Stimulated activated CD4-positive, alpha-beta T cell treated with anti-CD3 and anti-CD28 coated beads, Interleukin-1b, Interleukin-23, amount 100 ng/mL, for 48 hours (primary cell): ENCODE results near the gene MOV10.
"Not testable (repeated sequence)": the region's sequence is repeated elsewhere in the genome, so short reads cannot be mapped to it uniquely, and the experiment has no call there.

Experiments used
- DNase-seq: peaks from one replicate; pipeline ENCODE4 v3.0.0-alpha.2; 2020

Gene MOV10

DNA sequence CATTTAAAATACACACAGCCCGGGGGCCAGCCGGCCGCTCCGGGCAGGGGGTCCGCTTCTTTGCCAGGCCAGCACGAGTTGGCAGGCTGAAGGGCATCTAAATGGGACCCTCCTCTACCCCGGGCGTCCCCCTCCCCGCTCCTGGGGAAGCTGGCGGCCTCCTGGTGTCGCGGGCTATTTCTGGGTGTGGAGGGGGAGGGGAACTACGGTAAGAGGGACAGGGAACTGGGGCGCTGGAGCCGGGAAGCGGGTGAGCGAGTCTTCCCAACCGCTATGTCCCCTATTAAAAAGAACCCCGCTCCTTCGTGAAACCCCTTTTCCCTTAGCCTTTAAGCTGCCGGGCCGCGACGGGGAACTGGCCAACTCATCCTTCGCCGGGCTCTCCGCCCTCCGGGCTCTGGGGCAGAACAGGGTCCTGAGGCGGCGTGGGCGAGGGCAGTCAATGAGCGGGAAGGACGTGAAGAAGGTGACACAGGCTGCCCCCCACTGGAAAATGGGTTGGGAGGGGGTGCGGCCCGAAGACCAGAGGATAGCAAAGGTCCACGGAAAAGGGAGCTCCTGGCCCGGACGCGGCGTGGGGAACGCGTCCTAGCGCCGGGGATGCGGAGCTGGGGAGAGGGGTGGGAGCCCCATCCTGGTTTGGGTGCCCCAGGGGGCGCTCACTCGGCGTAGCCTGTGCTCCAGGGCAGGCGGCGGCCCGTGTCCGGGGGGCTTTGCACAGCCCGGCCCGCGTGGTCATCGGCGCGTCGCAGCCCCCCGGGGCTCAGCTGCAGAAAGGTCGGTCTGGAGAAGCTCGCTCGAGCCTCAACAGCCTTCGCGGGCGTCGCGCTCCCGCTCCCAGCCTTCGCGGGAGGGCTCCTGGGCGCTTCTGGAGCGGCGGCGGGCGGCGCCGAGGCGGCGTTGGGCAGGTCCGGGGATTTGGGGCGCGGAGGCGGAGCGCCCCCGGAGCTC lies 40.1 kb downstream of the MOV10 start:
- DNase-seq: no peak

- peak; percentile 95 for DNase-seq
Measured at GRCh38 chr1:112715264-112716053, 41.0 kb downstream of the MOV10 start, which contains the start of gene PPM1J. PPM1J (minus strand) TSS chr1:112715332; CDS start chr1:112715301, 31 bp downstream.

DNA sequence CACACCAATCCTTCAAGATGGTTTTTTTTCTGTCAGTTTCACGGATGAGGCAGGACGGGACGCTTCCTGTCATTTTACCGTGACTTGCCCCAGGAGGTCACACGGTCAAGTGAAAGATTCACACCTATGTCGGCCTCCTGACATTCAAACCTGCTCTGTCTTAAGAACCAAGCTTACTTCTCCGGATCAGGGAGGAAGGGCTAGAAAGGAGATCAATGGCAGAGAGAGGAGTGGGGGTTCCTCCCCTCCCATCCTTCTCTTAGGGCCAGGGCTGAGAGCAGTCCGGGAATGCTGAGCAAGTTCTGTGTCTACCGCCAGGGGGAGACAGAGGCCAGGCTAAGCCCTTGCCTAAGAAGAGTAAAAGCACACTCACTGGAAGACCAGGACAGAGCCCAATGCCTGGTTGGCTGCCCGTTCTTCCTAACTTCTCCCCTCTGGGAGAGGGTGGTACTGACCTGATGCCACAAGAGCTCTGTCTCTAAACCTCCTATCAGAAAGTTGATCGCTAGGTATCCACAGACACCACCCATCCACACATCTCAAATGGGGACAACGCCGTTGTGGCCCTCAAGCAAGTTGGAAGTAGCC lies 41.8 kb downstream of the MOV10 start:
- peak; percentile 78 for DNase-seq

- no peak for DNase-seq
Measured at GRCh38 chr1:112717263-112717873, 42.9 kb downstream of the MOV10 start.

GRCh38 chr1:112718691-112719418 lies 44.4 kb downstream of the MOV10 start:
- DNase-seq: peak; percentile 71

- DNase-seq: no peak
Measured at GRCh38 chr1:112719706-112720105, 45.2 kb downstream of the MOV10 start.

DNA sequence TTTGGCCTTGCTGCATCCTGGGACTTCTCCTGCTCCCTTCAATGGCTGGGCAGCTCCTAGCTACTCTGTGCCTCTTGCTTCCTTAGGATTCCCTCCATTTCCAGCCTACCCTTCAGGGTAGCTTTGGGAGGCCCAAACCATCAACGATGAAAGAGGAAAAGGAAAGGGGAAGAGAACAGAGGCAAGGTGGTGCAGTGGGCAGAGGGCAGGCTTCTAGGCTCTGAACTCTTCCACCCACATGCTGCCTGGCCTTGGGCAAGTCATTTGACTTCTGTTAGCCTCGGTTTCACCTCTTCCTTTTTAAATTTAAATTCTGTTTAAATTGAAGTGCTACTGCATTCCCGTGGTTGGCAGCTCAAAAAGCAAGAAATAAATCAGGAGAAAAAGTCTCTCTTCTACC lies 46.3 kb downstream of the MOV10 start:
- no peak for DNase-seq

DNA sequence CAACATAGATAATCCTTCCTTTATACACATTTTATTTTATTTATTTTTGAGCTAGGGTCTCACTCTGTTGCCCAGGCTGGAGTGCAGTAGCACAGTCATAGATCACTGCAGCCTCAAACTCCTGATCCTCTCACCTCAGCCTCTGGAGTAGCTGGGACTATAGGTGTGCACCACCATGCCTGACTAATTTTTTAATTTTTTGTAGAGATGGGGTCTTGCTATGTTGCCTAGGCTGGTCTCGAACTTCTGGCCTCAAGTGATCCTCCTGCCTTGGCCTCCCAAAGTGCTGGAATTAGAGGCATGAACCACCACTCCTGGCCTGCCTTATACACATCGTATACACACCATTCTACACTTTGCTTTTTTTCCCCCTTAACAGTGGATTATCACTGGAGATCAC lies 46.8 kb downstream of the MOV10 start:
- not testable (repeated sequence) for DNase-seq

DNA sequence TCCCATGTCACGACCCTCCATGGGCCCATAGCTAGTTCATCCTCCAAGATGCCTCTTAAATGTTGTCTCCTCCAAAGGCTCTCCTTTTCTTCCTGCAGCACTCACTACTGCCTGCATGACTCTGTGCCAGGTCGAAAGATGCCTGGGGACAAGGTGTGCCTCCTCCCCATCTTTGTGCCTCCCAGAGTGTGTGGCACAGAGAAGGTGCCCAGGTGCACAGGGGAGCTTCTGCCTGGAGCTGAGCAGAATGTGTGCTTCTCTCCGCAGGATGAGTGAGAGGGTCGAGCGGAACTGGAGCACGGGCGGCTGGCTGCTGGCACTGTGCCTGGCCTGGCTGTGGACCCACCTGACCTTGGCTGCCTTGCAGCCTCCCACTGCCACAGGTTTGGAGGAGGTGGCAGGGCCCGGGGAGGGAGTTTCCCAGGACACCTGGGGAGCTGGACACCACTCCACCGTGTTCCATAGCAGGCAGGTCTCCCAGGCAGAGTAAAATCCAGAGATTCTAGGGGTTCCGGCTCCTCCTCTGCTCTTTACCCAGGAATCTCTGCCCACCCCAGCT lies 47.6 kb downstream of the MOV10 start:
- no peak for DNase-seq

DNA sequence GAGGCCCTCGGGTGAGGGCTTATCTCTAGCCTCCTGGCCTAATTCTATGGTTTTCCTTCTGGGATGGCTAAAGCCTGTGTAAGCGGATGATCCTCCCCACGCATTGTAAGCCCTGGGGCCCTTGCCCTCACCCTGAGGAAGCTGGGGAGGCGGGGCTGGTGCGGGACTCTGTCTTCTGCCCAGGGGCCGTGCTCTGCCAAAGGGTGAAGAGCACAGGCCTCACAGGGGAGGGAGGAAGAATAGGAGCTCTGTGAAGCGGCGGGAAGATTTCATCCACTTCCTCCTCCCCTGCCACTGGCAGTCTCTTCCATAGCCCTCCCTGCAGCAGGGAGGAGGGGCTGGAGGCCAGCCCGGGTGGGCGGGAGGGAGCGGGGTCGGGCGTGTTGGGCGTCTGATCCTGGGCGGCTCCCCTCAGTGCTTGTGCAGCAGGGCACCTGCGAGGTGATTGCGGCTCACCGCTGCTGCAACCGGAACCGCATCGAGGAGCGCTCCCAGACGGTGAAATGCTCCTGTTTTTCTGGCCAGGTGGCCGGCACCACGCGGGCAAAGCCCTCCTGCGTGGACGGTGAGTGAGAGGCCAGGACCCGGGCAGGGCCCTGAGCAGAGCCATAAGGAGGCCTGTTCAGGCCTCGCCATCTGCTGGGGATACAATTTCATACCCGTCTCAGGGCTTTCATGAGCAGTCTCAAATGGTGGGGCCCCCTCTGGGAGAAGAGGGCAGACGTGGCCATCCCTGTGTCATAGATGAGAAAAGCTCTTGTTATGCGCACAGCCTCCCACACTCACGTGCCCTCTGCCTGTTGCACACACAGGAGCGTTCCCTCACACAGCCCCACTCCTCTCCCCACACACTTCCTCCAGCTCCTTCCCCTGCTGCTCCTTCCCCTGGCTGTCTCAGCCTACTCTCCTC lies 48.4 kb downstream of the MOV10 start:
- DNase-seq: no peak

DNA sequence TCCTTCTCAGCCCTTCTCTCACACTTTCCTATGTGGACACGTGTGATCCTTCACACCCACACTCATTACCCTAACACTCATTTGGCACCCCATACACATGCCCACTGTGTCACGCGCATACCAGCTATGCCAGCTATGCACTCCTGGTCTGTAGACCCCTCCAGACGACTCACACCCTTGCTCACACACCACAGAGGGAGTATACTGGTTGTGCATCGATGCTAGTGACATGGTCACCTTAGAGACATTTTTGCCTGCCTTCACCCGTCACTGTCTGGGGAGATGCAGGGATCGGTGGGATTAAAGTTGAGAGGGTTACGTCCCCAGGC lies 49.0 kb downstream of the MOV10 start:
- DNase-seq: no peak

- not testable (repeated sequence) for DNase-seq
Measured at GRCh38 chr1:112724240-112724639, 49.8 kb downstream of the MOV10 start.

- DNase-seq: no peak
Measured at GRCh38 chr1:112727716-112728115, 53.3 kb downstream of the MOV10 start.

DNA sequence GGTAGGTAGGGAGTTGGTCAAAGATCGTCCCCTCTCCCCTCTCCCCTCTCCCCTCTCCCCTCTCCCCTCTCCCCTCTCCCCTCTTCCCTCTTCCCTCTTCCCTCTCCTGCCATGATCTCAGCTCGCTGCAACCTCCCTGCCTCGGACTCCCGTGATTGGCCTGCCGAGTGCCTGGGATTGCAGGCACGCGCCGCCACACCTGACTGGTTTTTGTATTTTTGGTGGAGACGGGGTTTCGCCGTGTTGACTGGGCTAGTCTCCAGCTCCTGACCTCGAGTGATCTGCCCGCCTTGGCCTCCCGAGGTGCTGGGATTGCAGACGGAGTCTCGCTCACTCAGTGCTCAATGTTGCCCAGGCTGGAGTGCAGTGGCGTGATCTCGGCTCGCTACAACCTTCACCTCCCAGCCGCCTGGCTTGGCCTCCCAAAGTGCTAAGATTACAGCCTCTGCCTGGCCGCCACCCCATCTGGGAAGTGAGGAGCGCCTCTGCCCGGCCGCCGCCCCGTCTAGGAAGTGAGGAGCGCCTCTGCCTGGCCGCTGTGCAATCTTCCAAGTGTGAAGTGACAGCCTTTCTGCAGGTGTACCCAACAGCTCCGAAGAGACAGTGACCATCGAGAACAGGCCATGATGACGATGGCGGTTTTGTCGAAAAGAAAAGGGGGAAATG lies 54.0 kb downstream of the MOV10 start:
- DNase-seq: not testable (repeated sequence)

GRCh38 chr1:112729011-112729410 lies 54.6 kb downstream of the MOV10 start:
- not testable (repeated sequence) for DNase-seq

DNA sequence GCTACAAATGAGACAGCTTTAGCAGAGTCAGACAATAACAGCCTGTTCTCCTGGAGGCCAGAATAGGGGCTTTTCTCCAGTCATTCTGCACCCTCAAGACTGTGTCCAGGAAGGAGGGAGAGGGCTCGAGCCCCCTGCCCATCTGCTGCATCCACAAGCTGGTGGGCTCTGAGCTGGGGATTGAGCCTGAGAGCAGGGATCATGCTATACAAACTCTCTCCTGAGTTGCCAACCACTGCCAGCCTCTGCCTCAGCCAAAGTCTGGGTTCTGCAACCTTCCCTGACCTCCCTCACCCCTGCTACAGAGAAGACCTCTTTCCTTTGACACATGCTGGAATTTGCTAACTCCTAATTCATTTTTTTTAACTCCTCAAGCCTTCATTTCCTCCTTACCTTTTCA lies 55.5 kb downstream of the MOV10 start:
- DNase-seq: no peak

DNA sequence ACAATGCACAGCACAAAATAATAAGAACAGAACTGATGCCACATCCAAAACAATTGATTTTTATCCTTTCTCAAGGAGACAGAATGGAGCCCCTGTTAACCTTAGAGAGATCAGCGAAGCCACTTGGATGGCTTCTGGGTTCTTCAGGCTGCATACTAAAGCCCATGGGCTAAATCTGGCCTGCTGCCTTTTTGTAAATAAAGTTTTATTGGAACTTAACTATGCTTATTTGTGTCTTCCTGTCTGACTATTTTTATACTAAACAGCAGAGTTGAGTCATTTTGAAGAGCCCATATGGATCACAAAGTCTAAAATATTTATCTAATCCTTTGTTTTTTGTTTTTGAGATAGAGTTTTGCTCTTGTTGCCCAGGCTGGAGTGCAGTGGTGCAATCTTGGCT lies 57.0 kb downstream of the MOV10 start:
- DNase-seq: no peak

DNA sequence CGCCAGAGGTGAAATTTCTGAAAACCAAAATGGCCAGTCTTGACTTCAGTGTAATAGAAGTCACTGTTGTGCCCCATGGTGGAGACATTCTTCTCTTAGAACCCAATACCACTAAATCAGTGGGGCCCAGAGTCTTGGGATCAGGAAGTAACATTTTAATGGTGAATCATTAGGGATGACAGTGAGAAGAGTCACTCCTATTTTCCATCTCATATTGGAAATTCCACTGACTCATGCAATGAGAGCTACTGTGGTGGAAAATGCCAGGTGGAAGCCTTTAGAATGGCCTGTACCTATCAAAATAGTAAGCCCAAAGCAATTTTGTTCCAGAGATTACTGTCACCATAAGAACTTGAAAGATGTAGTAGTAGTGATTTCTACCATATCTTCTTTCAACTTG lies 61.3 kb downstream of the MOV10 start:
- DNase-seq: peak; percentile 30

DNA sequence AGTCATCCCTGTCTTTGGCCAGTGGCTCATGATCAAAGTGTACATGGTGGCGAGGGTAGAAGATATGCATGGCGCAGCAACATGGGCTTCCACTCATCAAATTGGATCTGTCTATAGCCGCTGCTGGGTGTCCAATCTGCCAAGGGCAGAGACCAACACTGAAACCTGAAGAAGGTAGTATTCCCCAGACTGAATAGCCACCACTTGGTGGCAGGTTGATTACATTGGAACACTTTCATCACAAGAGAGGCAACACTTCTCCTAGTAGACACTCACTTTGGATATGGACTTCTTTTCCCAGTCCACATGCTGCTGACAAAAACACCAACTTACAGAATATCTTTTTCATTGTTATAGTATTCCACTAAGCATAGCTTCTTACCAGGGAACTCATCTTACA lies 63.1 kb downstream of the MOV10 start:
- no peak for DNase-seq
